CD4-positive, alpha-beta T cell (primary cell): Measurements from ENCODE around the gene GPRC5A. TPM values are rescaled to one million over a fixed set of nuclear protein-coding genes. Genes with fewer than 3 reads are reported as not detected.

Experiments
- ATAC-seq: fragments of 200-7000 bp; cut with Tn5 transposase; one replicate; pipeline ENCODE4 v1.10.0; 2022; ENCODE audit warnings: mild to moderate bottlenecking; ENCODE audit not compliant: poor library complexity
- CTCF ChIA-PET: fragments of 350-600 bp; sonication (Branson Sonifier 250); formaldehyde crosslinking; loops from one replicate; lab custom pipeline; 2021; ENCODE audit warnings: antibody characterized with exemption, inconsistent platforms; lab: Charles Lee
- POLR2A ChIA-PET: fragments of 350-600 bp; sonication (Branson Sonifier 250); formaldehyde crosslinking; loops from one replicate; lab custom pipeline; 2021; ENCODE audit warnings: antibody characterized with exemption, inconsistent platforms; lab: Charles Lee
- DNase-seq, 14 experiments: peaks; one replicate each; pipeline ENCODE4 v3.0.0-alpha.2; 2013 to 2020; ENCODE audit warnings: mixed read lengths in 2 of 14
- H3K27ac ChIP-seq, 2 donors: one replicate each; pipeline versions ENCODE4 v1.5.1 to v1.7.0; 2013; ENCODE audit warnings: low read length in 2 of 2, low read depth in 1 of 2, mild to moderate bottlenecking in 1 of 2
- H3K27me3 ChIP-seq, 2 experiments: 1 replicate in 1 of 2; 2 replicates in 1 of 2; pipeline versions ENCODE4 v1.6.1 to v1.7.0; 2013; ENCODE audit warnings: low read length in 2 of 2, control low read depth in 1 of 2, mild to moderate bottlenecking in 1 of 2, moderate library complexity in 1 of 2; ENCODE audit not compliant: insufficient read depth in 2 of 2, control insufficient read depth in 1 of 2
- H3K36me3 ChIP-seq: one replicate; pipeline ENCODE4 v1.6.1; 2013; ENCODE audit warnings: low read length, control low read depth; ENCODE audit not compliant: insufficient read depth
- H3K4me1 ChIP-seq: one replicate; pipeline ENCODE4 v1.6.1; 2013; ENCODE audit warnings: low read length, control low read depth; ENCODE audit not compliant: insufficient read depth
- H3K4me3 ChIP-seq: one replicate; pipeline ENCODE4 v1.5.1; 2013; ENCODE audit warnings: mild to moderate bottlenecking, low read length, moderate library complexity
- H3K9me3 ChIP-seq, 2 experiments: 1 replicate in 1 of 2; 2 replicates in 1 of 2; pipeline versions ENCODE4 v1.6.1 to v1.7.0; 2013; ENCODE audit warnings: low read length in 2 of 2, mild to moderate bottlenecking in 2 of 2, control low read depth in 1 of 2, moderate library complexity in 1 of 2; ENCODE audit not compliant: control insufficient read depth in 1 of 2, insufficient read depth in 1 of 2
- H3K27ac Mint-ChIP-seq: one replicate; pipeline ENCODE4 v1.8.0; 2020; ENCODE audit warnings: mixed read lengths
- H3K27me3 Mint-ChIP-seq: one replicate; pipeline ENCODE4 v1.8.0; 2021; ENCODE audit warnings: mixed read lengths
- H3K36me3 Mint-ChIP-seq: one replicate; pipeline ENCODE4 v1.8.0; 2021; ENCODE audit warnings: low read depth, mixed read lengths
- H3K4me1 Mint-ChIP-seq: one replicate; pipeline ENCODE4 v1.8.0; 2021; ENCODE audit warnings: low read depth, mixed read lengths
- H3K4me3 Mint-ChIP-seq: one replicate; pipeline ENCODE4 v1.8.0; 2020; ENCODE audit warnings: mild to moderate bottlenecking, mixed read lengths
- H3K9me3 Mint-ChIP-seq: one replicate; pipeline ENCODE4 v1.8.0; 2020; ENCODE audit warnings: mixed read lengths
- intact Hi-C, 2 experiments: fragments of 100-400 bp; cut with DNase I in 1 of 2; cut with micrococcal nuclease in 1 of 2; formaldehyde crosslinking; loops; one replicate each; pipeline versions ENCODE4 v1.15.1 to v1.9.0; 2023 to 2025; cut with DNase I, micrococcal nuclease
- total RNA-seq, 174 experiments: library from RNA in 2 of 174; stranded (reverse) in 2 of 174; gene quantifications; one replicate each; pipeline ENCODE4 v1.2.3 and lab custom pipeline; 2021 to 2026
- TF ChIP-seq, protein P1 (sequence below): fragments of 200-600 bp; IDR thresholded peaks from one replicate; pipeline ENCODE4 v1.8.0; 2022; ENCODE audit warnings: antibody characterized with exemption, mild to moderate bottlenecking

GPRC5A gene
- total RNA-seq, 2 experiments from 2014 or later, result 0.14 to 0.47 TPM

DNA sequence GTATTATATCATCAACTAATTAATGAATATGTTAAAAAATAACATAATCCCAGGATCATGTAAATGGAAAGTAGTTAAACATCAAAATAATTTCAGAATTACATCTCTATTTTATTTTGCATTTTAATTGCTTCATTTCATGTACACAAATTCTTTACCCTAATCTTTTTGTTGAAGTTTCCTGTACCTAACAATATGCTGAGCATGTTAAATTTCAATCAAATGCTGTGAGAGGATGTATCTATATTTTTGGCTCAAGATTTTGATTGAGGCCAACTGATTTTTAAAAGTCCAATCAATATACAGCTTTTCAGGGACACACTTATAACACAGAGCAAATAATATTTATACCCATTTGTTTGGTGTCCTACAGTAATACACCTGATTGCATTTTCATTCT lies 54.2 kb downstream of the GPRC5A start:
- POLR2A ChIA-PET, result no interaction called here
- CTCF ChIA-PET, result no interaction called here
- H3K27ac Mint-ChIP-seq, result no peak overlapping the region
- Histone ChIP-seq H3K4me3 (no peak overlapping the region), H3K36me3 (no peaks in the 10 kb centered on the region), H3K27me3 (no peaks in the 10 kb centered on the region), H3K4me1 (no peaks in the 10 kb centered on the region), H3K27ac (no peak overlapping the region), H3K9me3 (no peaks in the 10 kb centered on the region)
- no peaks in the 10 kb centered on the region for H3K36me3 Mint-ChIP-seq
- TF ChIP-seq, protein P1, sequence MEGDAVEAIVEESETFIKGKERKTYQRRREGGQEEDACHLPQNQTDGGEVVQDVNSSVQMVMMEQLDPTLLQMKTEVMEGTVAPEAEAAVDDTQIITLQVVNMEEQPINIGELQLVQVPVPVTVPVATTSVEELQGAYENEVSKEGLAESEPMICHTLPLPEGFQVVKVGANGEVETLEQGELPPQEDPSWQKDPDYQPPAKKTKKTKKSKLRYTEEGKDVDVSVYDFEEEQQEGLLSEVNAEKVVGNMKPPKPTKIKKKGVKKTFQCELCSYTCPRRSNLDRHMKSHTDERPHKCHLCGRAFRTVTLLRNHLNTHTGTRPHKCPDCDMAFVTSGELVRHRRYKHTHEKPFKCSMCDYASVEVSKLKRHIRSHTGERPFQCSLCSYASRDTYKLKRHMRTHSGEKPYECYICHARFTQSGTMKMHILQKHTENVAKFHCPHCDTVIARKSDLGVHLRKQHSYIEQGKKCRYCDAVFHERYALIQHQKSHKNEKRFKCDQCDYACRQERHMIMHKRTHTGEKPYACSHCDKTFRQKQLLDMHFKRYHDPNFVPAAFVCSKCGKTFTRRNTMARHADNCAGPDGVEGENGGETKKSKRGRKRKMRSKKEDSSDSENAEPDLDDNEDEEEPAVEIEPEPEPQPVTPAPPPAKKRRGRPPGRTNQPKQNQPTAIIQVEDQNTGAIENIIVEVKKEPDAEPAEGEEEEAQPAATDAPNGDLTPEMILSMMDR, result no peak
- no peaks in the 10 kb centered on the region for H3K9me3 Mint-ChIP-seq
- no peak for ATAC-seq
- H3K27me3 Mint-ChIP-seq, result peaks cover 11% of the 10 kb centered on the region
- intact Hi-C loops, result no loop called here
- no peak overlapping the region for H3K4me3 Mint-ChIP-seq
- no peaks in the 10 kb centered on the region for H3K4me1 Mint-ChIP-seq
- no peak for DNase-seq

DNA sequence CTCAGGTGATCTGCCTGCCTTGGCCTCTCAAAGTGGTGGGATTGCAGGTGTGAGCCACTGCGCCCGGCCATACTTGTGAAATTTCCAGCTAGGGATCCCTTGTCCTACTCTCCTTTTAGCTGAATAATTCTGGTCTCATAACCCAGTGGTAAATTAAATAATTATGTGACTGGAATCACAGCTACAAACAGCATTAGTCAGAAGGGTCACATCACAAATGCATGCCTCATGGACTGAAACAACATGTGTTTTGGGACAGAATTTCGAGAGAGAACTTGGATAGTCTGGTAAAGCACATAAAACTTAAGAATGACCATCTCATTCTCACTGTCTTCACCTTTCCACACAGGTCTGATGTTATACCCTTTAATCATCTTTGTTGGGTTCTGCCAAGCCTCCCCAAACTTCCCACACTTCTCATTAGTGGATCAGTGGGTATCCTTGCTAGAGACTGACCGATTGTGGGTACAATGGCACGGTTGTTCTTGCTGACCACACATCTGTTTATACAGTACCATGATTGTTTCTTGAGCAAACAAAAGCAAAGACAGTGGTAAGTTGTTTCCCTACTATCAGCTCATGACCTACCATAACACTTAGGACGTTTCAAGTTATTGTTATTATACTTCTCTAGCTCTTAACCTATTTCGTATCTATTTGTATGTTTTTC lies 55.5 kb downstream of the GPRC5A start:
- no peaks in the 10 kb centered on the region for H3K4me1 ChIP-seq
- Mint-ChIP-seq H3K4me3 (no peak overlapping the region), H3K4me1 (no peaks in the 10 kb centered on the region), H3K9me3 (no peaks in the 10 kb centered on the region), H3K36me3 (no peaks in the 10 kb centered on the region), H3K27me3 (peaks cover 11% of the 10 kb centered on the region), H3K27ac (no peak overlapping the region)
- H3K27me3 ChIP-seq, result no peaks in the 10 kb centered on the region
- ATAC-seq (no peak), DNase-seq (no peak)
- TF ChIP-seq, protein P1, result no peak
- no peaks in the 10 kb centered on the region for H3K36me3 ChIP-seq
- POLR2A ChIA-PET, result interaction anchor here (1.0 kb wide), 1 partner anchor 10 kb away, joined by 3 read pairs; no protein-coding TSS in a partner anchor
- intact Hi-C loops, result no loop called here
- H3K27ac ChIP-seq, result no peak overlapping the region
- CTCF ChIA-PET, result no interaction called here
- H3K4me3 ChIP-seq, result no peak overlapping the region
- H3K9me3 ChIP-seq, result no peaks in the 10 kb centered on the region

DNA sequence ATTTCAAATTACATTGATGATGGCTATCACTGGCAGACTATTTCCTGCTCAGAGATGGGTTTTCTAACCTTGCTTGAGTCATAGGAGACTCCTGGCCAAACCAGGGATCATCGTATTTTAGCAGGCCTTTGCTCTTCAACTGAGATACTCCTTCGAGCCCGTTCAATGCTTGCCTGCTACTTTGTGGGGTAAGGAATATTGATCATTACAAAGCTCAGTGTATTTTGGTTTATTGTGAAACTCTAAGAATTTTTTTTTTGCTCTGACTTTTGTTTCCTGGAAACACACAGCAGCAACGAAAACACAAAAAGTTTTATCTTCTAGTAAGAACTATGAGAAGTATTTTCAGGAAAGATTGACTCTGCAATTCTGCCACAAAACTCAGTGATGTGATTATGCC lies 56.5 kb downstream of the GPRC5A start:
- TF ChIP-seq, protein P1, result no peak

More for the DNA sequence above, 56.5 kb downstream of the GPRC5A start:
- no peaks in the 10 kb centered on the region for H3K9me3 Mint-ChIP-seq
- ATAC-seq (no peak), DNase-seq (no peak)
- no peak overlapping the region for H3K27ac Mint-ChIP-seq
- H3K36me3 Mint-ChIP-seq, result no peaks in the 10 kb centered on the region
- no peaks in the 10 kb centered on the region for H3K4me1 ChIP-seq
- H3K4me1 Mint-ChIP-seq, result no peaks in the 10 kb centered on the region
- no peaks in the 10 kb centered on the region for H3K36me3 ChIP-seq
- ChIA-PET POLR2A (no interaction called here), CTCF (interaction anchor here (1.1 kb wide), 1 partner anchor 10 kb away, joined by 3 read pairs; no protein-coding TSS in a partner anchor)
- no peak overlapping the region for H3K4me3 ChIP-seq
- H3K27ac ChIP-seq, result no peak overlapping the region
- no peak overlapping the region for H3K4me3 Mint-ChIP-seq
- H3K27me3 ChIP-seq, result no peaks in the 10 kb centered on the region
- intact Hi-C loops, result no loop called here
- peaks cover 11% of the 10 kb centered on the region for H3K27me3 Mint-ChIP-seq
- no peaks in the 10 kb centered on the region for H3K9me3 ChIP-seq
